HG03354 (cell line): Measurements from ENCODE around the gene KISS1R.

Source experiments
- ATAC-seq: cut with Tn5 transposase; IDR thresholded peaks from one replicate; pipeline ENCODE4 v1.9.1; 2021; ENCODE audit warnings: mild to moderate bottlenecking; ENCODE audit not compliant: unreplicated experiment, poor library complexity, severe bottlenecking

Gene KISS1R

GRCh38 chr19:918152-918437, 962 bp downstream of the KISS1R start:
- no peak for ATAC-seq

GRCh38 chr19:918481-919198, 1.5 kb downstream of the KISS1R start:
- no peak for ATAC-seq

GRCh38 chr19:919199-920050, 2.3 kb downstream of the KISS1R start:
- ATAC-seq, result no peak

- no peak for ATAC-seq
Measured at GRCh38 chr19:920051-920864, 3.1 kb downstream of the KISS1R start.

- no peak for ATAC-seq
Measured at GRCh38 chr19:924553-925086, 7.5 kb downstream of the KISS1R start.

- ATAC-seq, result peak; percentile 49
Measured at GRCh38 chr19:925087-925525, 8.0 kb downstream of the KISS1R start.

- peak; percentile 64 for ATAC-seq
Measured at GRCh38 chr19:925526-926322, 8.6 kb downstream of the KISS1R start, which contains the start of gene ARID3A. Gene ARID3A (plus strand): TSS chr19:926035. CDS start chr19:929529, 3,494 bp downstream.

GRCh38 chr19:926323-926588, 9.1 kb downstream of the KISS1R start:
- no peak for ATAC-seq

- ATAC-seq, result no peak
Measured at GRCh38 chr19:926589-927350, 9.6 kb downstream of the KISS1R start.

- no peak for ATAC-seq
Measured at GRCh38 chr19:927351-927779, 10.2 kb downstream of the KISS1R start.

GRCh38 chr19:927780-928401, 10.8 kb downstream of the KISS1R start:
- ATAC-seq, result no peak

- ATAC-seq, result no peak
Measured at GRCh38 chr19:928471-929202, 11.5 kb downstream of the KISS1R start.

- no peak for ATAC-seq
Measured at GRCh38 chr19:929203-929890, 12.2 kb downstream of the KISS1R start.

GRCh38 chr19:929891-930258, 12.7 kb downstream of the KISS1R start:
- no peak for ATAC-seq

- no peak for ATAC-seq
Measured at GRCh38 chr19:931860-932647, 14.9 kb downstream of the KISS1R start.
